Measurements from ENCODE around the gene CNTN4. TPM values are rescaled to one million over a fixed set of nuclear protein-coding genes. Genes with fewer than 3 reads are reported as not detected.

The CNTN4 gene
- total RNA-seq, 4 donors from 2014 or later = 5.8 to 15.5 (median 9.0) TPM

GRCh38 chr3:2375376-2375775 lies 276.7 kb downstream of the CNTN4 start:
- Histone ChIP-seq H3K4me3 (no peak overlapping the region), H3K27me3 (no peaks in the 10 kb centered on the region), H3K27ac (no peak overlapping the region), H3K4me1 (no peaks in the 10 kb centered on the region), H3K36me3 (no peaks in the 10 kb centered on the region), H3K9me3 (no peaks in the 10 kb centered on the region)
- no peak for ATAC-seq
- TF ChIP-seq EP300 (IDR thresholded peaks at IDR 0.05) = no peak
- WGBS, 2 donors (ENCODE audit: low coverage in 1 of 2) = 56 to 66% methylated on average over 2 to 3 of the region's 3 CpGs

DNA sequence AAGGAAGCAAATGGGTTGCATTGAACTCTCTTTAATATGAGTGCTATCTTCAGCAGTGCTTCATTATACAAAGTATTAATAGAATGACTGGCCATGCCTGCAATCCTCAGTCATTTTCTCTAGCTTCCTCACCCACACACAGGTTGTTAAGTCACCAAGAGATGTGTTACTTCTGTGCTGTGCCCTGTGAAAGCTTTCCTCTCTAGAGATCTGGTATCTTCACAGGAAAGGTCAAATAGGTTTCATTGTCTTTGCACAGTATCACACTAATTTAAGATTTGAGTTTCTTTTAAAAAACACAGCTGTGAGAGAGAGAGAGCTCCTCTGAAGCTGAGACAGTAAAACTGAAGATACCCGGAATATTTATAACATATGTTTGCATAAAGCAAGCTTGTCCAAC lies 278.6 kb downstream of the CNTN4 start:
- Histone ChIP-seq H3K27ac (no peak overlapping the region), H3K4me3 (no peak overlapping the region), H3K9me3 (no peaks in the 10 kb centered on the region), H3K27me3 (no peaks in the 10 kb centered on the region), H3K36me3 (no peaks in the 10 kb centered on the region), H3K4me1 (no peaks in the 10 kb centered on the region)
- no peak for TF ChIP-seq EP300 (IDR thresholded peaks at IDR 0.05)
- WGBS, 2 donors (ENCODE audit: low coverage in 1 of 2) = 0 to 55% methylated on average over 1 of the region's 1 CpG
- no peak for ATAC-seq

GRCh38 chr3:2390926-2391532 lies 292.4 kb downstream of the CNTN4 start:
- 28 to 42% methylated on average over 2 of the region's 2 CpGs for WGBS, 2 donors (ENCODE audit: low coverage in 1 of 2)
- H3K36me3 ChIP-seq = no peaks in the 10 kb centered on the region
- H3K4me1 ChIP-seq = no peaks in the 10 kb centered on the region
- no peak for ATAC-seq
- TF ChIP-seq, protein P1, sequence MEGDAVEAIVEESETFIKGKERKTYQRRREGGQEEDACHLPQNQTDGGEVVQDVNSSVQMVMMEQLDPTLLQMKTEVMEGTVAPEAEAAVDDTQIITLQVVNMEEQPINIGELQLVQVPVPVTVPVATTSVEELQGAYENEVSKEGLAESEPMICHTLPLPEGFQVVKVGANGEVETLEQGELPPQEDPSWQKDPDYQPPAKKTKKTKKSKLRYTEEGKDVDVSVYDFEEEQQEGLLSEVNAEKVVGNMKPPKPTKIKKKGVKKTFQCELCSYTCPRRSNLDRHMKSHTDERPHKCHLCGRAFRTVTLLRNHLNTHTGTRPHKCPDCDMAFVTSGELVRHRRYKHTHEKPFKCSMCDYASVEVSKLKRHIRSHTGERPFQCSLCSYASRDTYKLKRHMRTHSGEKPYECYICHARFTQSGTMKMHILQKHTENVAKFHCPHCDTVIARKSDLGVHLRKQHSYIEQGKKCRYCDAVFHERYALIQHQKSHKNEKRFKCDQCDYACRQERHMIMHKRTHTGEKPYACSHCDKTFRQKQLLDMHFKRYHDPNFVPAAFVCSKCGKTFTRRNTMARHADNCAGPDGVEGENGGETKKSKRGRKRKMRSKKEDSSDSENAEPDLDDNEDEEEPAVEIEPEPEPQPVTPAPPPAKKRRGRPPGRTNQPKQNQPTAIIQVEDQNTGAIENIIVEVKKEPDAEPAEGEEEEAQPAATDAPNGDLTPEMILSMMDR (IDR thresholded peaks at IDR 0.05) = no peak
- no peak for TF ChIP-seq POLR2A (IDR thresholded peaks at IDR 0.05)
- no peak for TF ChIP-seq POLR2AphosphoS5 (IDR thresholded peaks at IDR 0.05)
- no peak for TF ChIP-seq EP300 (IDR thresholded peaks at IDR 0.05)
- no peak overlapping the region for H3K27ac ChIP-seq
- no peak overlapping the region for H3K4me3 ChIP-seq
- H3K9me3 ChIP-seq = no peaks in the 10 kb centered on the region
- H3K27me3 ChIP-seq = no peaks in the 10 kb centered on the region

DNA sequence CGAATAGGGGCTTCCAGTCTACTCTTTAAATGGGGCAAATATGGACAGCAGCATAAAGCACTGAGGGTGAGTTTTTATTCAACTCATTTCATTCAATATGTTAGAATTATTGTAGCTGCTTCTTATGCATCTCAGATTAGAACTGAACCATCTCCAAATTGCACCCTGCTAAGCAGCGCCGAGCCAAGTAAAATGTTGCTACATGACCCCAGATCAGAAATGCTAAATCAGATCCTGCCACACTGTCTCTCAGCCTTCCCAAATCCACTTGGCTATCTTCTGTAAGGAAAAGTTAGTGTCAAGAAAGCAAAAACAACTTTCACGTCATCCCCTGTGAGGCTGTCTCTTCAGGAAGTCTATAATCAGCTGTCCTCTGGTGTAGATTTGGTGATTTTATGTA lies 293.2 kb downstream of the CNTN4 start:
- Histone ChIP-seq H3K27me3 (no peaks in the 10 kb centered on the region), H3K27ac (no peak overlapping the region), H3K36me3 (no peaks in the 10 kb centered on the region), H3K4me3 (no peak overlapping the region), H3K4me1 (no peaks in the 10 kb centered on the region), H3K9me3 (no peaks in the 10 kb centered on the region)
- WGBS, 2 donors (ENCODE audit: low coverage in 1 of 2) = 70 to 92% methylated on average over 4 of the region's 4 CpGs
- ATAC-seq = no peak
- no peak for TF ChIP-seq POLR2A (IDR thresholded peaks at IDR 0.05)
- TF ChIP-seq EP300 (IDR thresholded peaks at IDR 0.05) = no peak
- TF ChIP-seq POLR2AphosphoS5 (IDR thresholded peaks at IDR 0.05) = no peak
- TF ChIP-seq, protein P1 (IDR thresholded peaks at IDR 0.05) = no peak

DNA sequence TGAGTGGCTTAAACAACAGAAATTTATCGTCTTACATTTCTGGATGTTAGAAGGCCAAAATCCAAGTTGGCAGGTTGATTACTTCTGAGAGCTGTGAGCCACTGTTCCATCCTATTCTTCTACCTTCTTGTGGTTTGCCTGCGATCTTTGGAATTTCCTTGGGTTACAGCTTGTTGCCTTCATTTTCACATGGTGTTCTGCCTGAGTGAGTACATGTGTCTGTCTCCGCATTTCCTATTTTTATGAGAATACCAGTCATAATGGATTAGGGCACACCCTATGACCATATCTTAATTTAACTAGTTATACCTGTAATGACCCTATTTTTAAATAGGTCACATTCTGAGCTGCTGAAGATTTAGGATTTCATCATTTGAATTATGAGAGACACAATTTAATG lies 294.3 kb downstream of the CNTN4 start:
- no peaks in the 10 kb centered on the region for H3K4me1 ChIP-seq
- WGBS, 2 donors (ENCODE audit: low coverage in 1 of 2) = 78 to 81% methylated on average over 1 to 3 of the region's 3 CpGs
- H3K36me3 ChIP-seq = no peaks in the 10 kb centered on the region
- ATAC-seq = no peak
- TF ChIP-seq, protein P1 (IDR thresholded peaks at IDR 0.05) = no peak
- TF ChIP-seq POLR2AphosphoS5 (IDR thresholded peaks at IDR 0.05) (no peak), POLR2A (IDR thresholded peaks at IDR 0.05) (no peak), EP300 (IDR thresholded peaks at IDR 0.05) (no peak)
- no peak overlapping the region for H3K4me3 ChIP-seq
- H3K9me3 ChIP-seq = no peaks in the 10 kb centered on the region
- no peak overlapping the region for H3K27ac ChIP-seq
- H3K27me3 ChIP-seq = no peaks in the 10 kb centered on the region

GRCh38 chr3:2415083-2415482 lies 316.4 kb downstream of the CNTN4 start:
- Histone ChIP-seq H3K27ac (no peak overlapping the region), H3K9me3 (no peaks in the 10 kb centered on the region), H3K4me3 (no peak overlapping the region), H3K4me1 (no peaks in the 10 kb centered on the region), H3K27me3 (no peaks in the 10 kb centered on the region), H3K36me3 (no peaks in the 10 kb centered on the region)
- WGBS, 2 donors (ENCODE audit: low coverage in 1 of 2) = 69 to 100% methylated on average over 1 of the region's 1 CpG
- TF ChIP-seq POLR2AphosphoS5 (IDR thresholded peaks at IDR 0.05) (no peak), EP300 (IDR thresholded peaks at IDR 0.05) (no peak), POLR2A (IDR thresholded peaks at IDR 0.05) (no peak)
- TF ChIP-seq, protein P1 (IDR thresholded peaks at IDR 0.05) = no peak
- ATAC-seq = no peak

Measured in gastroesophageal sphincter (tissue), 4 donors.